Measurements from ENCODE around the gene CCL4. TPM values are rescaled to one million over a fixed set of nuclear protein-coding genes. Genes with fewer than 3 reads are reported as not detected.

Gene CCL4
- total RNA-seq, 1 experiment from 2014 or later = not detected

DNA sequence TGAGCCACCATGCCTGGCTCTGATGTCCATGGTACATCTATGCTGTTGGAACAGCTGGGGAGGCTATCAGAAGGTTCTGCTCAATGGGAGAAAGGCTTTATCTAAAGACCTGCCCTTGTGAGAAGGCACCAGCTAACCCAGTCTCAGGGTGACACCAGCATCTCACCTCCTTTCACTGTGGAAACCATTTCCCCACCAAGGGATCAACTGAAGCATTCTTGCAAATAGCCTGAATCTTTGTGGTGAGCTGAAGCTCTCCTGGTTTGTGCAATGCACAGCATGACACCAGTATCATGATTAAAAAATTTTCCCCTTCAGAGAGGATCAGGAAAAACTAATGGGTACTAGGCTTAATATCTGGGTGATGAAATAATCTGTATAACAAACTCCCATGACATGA is 34.5 kb upstream of the CCL4 start:
- Histone ChIP-seq H4K8ac (replicated peaks; ENCODE audit: insufficient read length, low read depth, low read length) (no peak overlapping the region), H3K9me3 (ENCODE audit: control insufficient read depth, low read depth, low read length) (no peaks in the 10 kb centered on the region), H3K14ac (ENCODE audit: insufficient read depth, low read length) (no peak overlapping the region), H2BK20ac (ENCODE audit: low read depth, low read length, poor library complexity, severe bottlenecking) (no peak overlapping the region), H4K91ac (ENCODE audit: insufficient read length, low read depth, low read length) (no peak overlapping the region), H2BK120ac (ENCODE audit: low read depth, low read length, poor library complexity, severe bottlenecking) (no peak overlapping the region), H3K23ac (ENCODE audit: insufficient read length, low read depth, low read length) (no peak overlapping the region), H2BK15ac (ENCODE audit: low read depth, low read length) (no peak overlapping the region), H3K79me2 (ENCODE audit: insufficient read depth, low read length) (no peaks in the 10 kb centered on the region), H3K9ac (ENCODE audit: extremely low read depth, insufficient read length, low read length) (no peak overlapping the region), H3K4me2 (ENCODE audit: insufficient read depth, insufficient read length, low read length) (no peak overlapping the region), H3K56ac (ENCODE audit: insufficient read length, low read depth, low read length) (no peak overlapping the region), H3K23me2 (ENCODE audit: insufficient read length, low read depth, low read length, poor library complexity, severe bottlenecking) (no peaks in the 10 kb centered on the region), H2AFZ (ENCODE audit: low read length) (no peak overlapping the region), H3K27me3 (ENCODE audit: insufficient read depth, low read length) (no peaks in the 10 kb centered on the region), H3K27ac (ENCODE audit: insufficient read length, low read depth, low read length) (no peak overlapping the region), H4K20me1 (ENCODE audit: control insufficient read depth, insufficient read depth, insufficient read length) (no peaks in the 10 kb centered on the region), H3K18ac (ENCODE audit: insufficient read length, low read depth, low read length) (no peak overlapping the region), H3K79me1 (ENCODE audit: insufficient read depth, low read depth, low read length, poor library complexity, severe bottlenecking) (no peaks in the 10 kb centered on the region), H4K5ac (ENCODE audit: insufficient read length, low read depth, low read length) (no peak overlapping the region), H2BK5ac (ENCODE audit: insufficient read length, low read length) (no peak overlapping the region), H3T11ph (ENCODE audit: low read length) (no peak overlapping the region), H2BK12ac (ENCODE audit: insufficient read length, low read depth, low read length) (no peak overlapping the region), H3K4me1 (ENCODE audit: insufficient read depth, low read length) (no peaks in the 10 kb centered on the region), H3K4ac (ENCODE audit: low read depth, low read length) (no peak overlapping the region), H2AK5ac (ENCODE audit: insufficient read length, low read length) (no peak overlapping the region)
- peaks cover 4 to 7% of the 10 kb centered on the region in 2 experiments; a peak in 3 of 4 replicates for H3K4me1 Mint-ChIP-seq
- H3K36me3 Mint-ChIP-seq (ENCODE audit: insufficient read depth in 1 of 3, low read depth in 3 of 3) = no peaks in the 10 kb centered on the region
- TF ChIP-seq, protein P1, sequence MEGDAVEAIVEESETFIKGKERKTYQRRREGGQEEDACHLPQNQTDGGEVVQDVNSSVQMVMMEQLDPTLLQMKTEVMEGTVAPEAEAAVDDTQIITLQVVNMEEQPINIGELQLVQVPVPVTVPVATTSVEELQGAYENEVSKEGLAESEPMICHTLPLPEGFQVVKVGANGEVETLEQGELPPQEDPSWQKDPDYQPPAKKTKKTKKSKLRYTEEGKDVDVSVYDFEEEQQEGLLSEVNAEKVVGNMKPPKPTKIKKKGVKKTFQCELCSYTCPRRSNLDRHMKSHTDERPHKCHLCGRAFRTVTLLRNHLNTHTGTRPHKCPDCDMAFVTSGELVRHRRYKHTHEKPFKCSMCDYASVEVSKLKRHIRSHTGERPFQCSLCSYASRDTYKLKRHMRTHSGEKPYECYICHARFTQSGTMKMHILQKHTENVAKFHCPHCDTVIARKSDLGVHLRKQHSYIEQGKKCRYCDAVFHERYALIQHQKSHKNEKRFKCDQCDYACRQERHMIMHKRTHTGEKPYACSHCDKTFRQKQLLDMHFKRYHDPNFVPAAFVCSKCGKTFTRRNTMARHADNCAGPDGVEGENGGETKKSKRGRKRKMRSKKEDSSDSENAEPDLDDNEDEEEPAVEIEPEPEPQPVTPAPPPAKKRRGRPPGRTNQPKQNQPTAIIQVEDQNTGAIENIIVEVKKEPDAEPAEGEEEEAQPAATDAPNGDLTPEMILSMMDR (conservative IDR thresholded peaks at IDR 0.05) = no peak
- no peak overlapping the region for H3K27ac Mint-ChIP-seq
- peaks cover 2% of the 10 kb centered on the region for H3K27me3 Mint-ChIP-seq (ENCODE audit: low read depth)
- no peak overlapping the region for H3K4me3 Mint-ChIP-seq
- H3K9me3 Mint-ChIP-seq = no peaks in the 10 kb centered on the region; a peak in 2 of 5 replicates
- DNase-seq = no peak

Measured in H9 (cell line).